Measurements from ENCODE around the gene MRAP2.

DNA sequence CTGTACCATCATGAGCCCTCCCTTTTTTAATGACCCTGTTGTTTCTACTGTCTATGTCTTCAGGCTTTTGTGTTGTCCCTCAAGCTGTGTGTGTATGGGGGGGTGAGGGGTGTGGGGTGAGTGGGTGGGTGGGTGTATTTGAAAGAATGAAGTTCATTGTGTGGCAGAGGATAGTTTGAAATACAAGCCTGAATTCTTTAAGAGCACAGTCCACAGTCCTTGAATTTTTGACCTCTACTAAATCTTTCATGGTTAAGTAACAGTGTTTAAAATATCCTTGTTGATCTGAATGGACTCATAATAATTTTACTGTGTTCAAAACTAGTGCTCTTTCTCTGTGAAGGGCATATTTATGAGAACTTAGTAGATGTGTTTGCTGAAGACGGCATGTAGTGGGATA lies 10.0 kb downstream of the MRAP2 start:
- no peak for TF ChIP-seq ZNF274 (IDR thresholded peaks at IDR 0.05; ENCODE audit: low read depth, low read length)
- no peak for TF ChIP-seq YY1 (IDR thresholded peaks at IDR 0.05; ENCODE audit: insufficient read depth, insufficient read length)
- TF ChIP-seq SUZ12 (IDR thresholded peaks at IDR 0.05; ENCODE audit: extremely low read depth, insufficient read depth, insufficient read length) = no peak

Measured in NT2/D1 (cell line).